HL-60 (cell line): ENCODE data around the gene SYNM.

ENCODE experiments used
- DNase-seq, 2 experiments: peaks; one replicate each; pipeline ENCODE4 v3.0.0-alpha.2; 2010 to 2020; ENCODE audit warnings: low read depth in 1 of 2, low spot score in 1 of 2
- H3K27ac ChIP-seq: fragments of 250-450 bp; sonication (Bioruptor Pico); replicated peaks from 2 replicates; pipeline ENCODE4 v1.5.1; 2020; ENCODE audit warnings: mild to moderate bottlenecking, moderate library complexity
- H3K27me3 ChIP-seq: fragments of 250-450 bp; sonication (Bioruptor Pico); 2 replicates; pipeline ENCODE4 v1.5.1; 2021; ENCODE audit warnings: mild to moderate bottlenecking, moderate library complexity; ENCODE audit not compliant: insufficient read depth, poor library complexity, severe bottlenecking
- H3K4me3 ChIP-seq: replicated peaks from 2 replicates; pipeline ENCODE4 v1.5.1; 2011; ENCODE audit warnings: mild to moderate bottlenecking, control low read depth, low read length; ENCODE audit not compliant: insufficient read depth
- GABPA ChIP-seq: IDR thresholded peaks from 2 replicates; pipeline ENCODE4 v1.6.1; 2012; ENCODE audit warnings: low read depth
- POLR2AphosphoS5 ChIP-seq: IDR thresholded peaks from 2 replicates; pipeline ENCODE4 v1.6.1; 2012; ENCODE audit warnings: low read depth
- SPI1 ChIP-seq: IDR thresholded peaks from 2 replicates; pipeline ENCODE4 v1.6.1; 2012; ENCODE audit warnings: low read depth, mild to moderate bottlenecking, borderline replicate concordance
- long read RNA-seq: library from polyadenylated mRNA; unstranded; transcript quantifications from one replicate; pipeline ENCODE4 v2.0.0, GENCODE V29; 2020
- TF ChIP-seq, protein P1 (sequence below): IDR thresholded peaks from 2 replicates; pipeline ENCODE4 v1.6.1; 2012; ENCODE audit warnings: low read depth; ENCODE audit not compliant: insufficient replicate concordance
- TF ChIP-seq, protein P2 (sequence below): IDR thresholded peaks from one replicate; pipeline ENCODE4 v1.5.1; 2011; ENCODE audit warnings: low read length, control low read depth, inconsistent platforms; ENCODE audit not compliant: insufficient read depth

Gene SYNM, protein sequence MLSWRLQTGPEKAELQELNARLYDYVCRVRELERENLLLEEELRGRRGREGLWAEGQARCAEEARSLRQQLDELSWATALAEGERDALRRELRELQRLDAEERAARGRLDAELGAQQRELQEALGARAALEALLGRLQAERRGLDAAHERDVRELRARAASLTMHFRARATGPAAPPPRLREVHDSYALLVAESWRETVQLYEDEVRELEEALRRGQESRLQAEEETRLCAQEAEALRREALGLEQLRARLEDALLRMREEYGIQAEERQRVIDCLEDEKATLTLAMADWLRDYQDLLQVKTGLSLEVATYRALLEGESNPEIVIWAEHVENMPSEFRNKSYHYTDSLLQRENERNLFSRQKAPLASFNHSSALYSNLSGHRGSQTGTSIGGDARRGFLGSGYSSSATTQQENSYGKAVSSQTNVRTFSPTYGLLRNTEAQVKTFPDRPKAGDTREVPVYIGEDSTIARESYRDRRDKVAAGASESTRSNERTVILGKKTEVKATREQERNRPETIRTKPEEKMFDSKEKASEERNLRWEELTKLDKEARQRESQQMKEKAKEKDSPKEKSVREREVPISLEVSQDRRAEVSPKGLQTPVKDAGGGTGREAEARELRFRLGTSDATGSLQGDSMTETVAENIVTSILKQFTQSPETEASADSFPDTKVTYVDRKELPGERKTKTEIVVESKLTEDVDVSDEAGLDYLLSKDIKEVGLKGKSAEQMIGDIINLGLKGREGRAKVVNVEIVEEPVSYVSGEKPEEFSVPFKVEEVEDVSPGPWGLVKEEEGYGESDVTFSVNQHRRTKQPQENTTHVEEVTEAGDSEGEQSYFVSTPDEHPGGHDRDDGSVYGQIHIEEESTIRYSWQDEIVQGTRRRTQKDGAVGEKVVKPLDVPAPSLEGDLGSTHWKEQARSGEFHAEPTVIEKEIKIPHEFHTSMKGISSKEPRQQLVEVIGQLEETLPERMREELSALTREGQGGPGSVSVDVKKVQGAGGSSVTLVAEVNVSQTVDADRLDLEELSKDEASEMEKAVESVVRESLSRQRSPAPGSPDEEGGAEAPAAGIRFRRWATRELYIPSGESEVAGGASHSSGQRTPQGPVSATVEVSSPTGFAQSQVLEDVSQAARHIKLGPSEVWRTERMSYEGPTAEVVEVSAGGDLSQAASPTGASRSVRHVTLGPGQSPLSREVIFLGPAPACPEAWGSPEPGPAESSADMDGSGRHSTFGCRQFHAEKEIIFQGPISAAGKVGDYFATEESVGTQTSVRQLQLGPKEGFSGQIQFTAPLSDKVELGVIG (N-terminal part only)
- long read RNA-seq, result 0 reads

DNA sequence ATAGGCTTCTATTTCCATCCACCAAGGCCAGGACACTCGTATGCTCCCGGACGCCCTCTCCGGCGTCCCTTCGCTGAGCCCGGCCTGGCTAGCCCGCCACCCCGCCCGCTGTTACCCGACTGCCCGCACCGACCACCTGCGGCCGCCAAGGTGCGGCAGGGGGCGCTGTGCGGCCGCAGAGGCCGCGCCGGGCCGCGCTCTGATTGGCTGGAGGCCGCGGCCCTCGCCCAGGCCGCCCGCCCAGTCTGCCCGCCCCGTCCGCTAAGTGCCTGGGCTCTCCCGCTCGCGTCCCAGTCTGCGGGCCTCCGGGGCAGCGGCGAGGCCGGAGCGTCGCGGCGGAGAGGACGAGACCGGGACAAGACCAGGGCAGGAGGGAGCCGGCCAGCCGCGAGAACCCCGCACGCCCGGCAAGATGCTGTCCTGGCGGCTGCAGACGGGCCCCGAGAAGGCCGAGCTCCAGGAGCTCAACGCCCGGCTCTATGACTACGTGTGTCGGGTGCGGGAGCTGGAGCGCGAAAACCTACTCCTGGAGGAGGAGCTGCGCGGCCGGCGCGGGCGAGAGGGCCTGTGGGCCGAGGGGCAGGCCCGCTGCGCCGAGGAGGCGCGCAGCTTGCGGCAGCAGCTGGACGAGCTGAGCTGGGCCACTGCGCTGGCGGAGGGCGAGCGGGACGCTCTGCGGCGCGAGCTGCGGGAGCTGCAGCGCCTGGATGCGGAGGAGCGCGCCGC, at the start of gene SYNM:
Gene SYNM, plus strand, starts transcription at position 293 of the 726 bp plus-strand sequence. Its CDS starts 120 bp downstream, at position 413.
- TF ChIP-seq GABPA (no peak), SPI1 (no peak), POLR2AphosphoS5 (no peak)
- TF ChIP-seq, protein P1, sequence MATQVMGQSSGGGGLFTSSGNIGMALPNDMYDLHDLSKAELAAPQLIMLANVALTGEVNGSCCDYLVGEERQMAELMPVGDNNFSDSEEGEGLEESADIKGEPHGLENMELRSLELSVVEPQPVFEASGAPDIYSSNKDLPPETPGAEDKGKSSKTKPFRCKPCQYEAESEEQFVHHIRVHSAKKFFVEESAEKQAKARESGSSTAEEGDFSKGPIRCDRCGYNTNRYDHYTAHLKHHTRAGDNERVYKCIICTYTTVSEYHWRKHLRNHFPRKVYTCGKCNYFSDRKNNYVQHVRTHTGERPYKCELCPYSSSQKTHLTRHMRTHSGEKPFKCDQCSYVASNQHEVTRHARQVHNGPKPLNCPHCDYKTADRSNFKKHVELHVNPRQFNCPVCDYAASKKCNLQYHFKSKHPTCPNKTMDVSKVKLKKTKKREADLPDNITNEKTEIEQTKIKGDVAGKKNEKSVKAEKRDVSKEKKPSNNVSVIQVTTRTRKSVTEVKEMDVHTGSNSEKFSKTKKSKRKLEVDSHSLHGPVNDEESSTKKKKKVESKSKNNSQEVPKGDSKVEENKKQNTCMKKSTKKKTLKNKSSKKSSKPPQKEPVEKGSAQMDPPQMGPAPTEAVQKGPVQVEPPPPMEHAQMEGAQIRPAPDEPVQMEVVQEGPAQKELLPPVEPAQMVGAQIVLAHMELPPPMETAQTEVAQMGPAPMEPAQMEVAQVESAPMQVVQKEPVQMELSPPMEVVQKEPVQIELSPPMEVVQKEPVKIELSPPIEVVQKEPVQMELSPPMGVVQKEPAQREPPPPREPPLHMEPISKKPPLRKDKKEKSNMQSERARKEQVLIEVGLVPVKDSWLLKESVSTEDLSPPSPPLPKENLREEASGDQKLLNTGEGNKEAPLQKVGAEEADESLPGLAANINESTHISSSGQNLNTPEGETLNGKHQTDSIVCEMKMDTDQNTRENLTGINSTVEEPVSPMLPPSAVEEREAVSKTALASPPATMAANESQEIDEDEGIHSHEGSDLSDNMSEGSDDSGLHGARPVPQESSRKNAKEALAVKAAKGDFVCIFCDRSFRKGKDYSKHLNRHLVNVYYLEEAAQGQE, result no peak
- TF ChIP-seq, protein P2, sequence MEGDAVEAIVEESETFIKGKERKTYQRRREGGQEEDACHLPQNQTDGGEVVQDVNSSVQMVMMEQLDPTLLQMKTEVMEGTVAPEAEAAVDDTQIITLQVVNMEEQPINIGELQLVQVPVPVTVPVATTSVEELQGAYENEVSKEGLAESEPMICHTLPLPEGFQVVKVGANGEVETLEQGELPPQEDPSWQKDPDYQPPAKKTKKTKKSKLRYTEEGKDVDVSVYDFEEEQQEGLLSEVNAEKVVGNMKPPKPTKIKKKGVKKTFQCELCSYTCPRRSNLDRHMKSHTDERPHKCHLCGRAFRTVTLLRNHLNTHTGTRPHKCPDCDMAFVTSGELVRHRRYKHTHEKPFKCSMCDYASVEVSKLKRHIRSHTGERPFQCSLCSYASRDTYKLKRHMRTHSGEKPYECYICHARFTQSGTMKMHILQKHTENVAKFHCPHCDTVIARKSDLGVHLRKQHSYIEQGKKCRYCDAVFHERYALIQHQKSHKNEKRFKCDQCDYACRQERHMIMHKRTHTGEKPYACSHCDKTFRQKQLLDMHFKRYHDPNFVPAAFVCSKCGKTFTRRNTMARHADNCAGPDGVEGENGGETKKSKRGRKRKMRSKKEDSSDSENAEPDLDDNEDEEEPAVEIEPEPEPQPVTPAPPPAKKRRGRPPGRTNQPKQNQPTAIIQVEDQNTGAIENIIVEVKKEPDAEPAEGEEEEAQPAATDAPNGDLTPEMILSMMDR, result no peak
- Histone ChIP-seq H3K27me3 (peaks cover 42% of the 10 kb centered on the region), H3K27ac (no peak within 1 kb of the TSS), H3K4me3 (peak within 1 kb of the TSS; percentile 36)
- DNase-seq, result peak; percentile 39 to 45

DNA sequence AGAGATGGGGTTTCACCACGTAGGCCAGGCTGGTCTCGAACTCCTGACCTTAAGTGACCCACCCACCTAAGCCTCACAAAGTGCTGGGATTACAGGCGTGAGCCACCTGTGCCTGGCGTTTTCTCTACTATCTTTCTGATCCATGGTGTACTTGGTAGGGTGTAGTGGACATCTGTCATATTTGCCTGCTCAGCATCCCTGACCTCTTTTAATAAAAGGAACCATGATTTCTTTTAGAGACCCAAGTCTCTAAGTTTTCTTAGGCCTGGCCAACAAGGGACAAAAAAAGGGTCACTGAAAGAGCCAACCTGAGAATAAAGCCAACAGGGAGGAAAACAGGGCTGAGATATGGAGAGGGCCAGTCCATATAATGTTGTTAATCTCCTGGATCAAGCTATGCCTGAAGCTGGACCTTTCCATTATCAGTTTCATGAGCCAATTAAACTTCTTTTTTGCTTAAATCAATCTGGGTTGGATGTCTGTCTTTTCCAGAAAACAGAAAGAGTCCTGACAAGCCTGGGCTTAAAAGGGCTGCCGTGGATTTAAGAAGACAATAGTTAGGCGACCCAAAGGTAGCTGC, 49.2 kb upstream of the SYNM start:
- Histone ChIP-seq H3K27me3 (no peaks in the 10 kb centered on the region), H3K27ac (no peak overlapping the region), H3K4me3 (no peak overlapping the region)
- DNase-seq, result no peak
- TF ChIP-seq, protein P2, result no peak
- TF ChIP-seq, protein P1, result no peak
- TF ChIP-seq GABPA (no peak), POLR2AphosphoS5 (no peak), SPI1 (no peak)

DNA sequence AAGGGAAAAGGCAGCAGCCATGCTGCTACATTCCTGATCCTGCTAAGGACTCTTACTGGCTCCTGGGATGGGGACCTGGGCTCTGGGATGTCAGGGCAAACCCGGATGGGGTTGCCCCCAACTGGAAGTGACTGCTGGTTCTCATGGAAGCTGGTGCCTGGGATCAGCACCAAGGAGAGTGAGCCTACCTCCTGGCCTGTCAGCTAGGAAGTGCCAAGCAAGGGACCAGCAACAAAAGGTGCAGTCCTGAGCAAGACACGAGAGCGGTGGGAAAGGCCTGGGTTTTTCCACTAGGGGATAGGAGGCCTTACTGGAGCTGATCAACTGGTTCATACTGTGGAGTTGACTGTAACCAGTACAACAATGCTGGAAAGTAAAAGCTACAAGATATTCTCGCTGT, 47.9 kb upstream of the SYNM start:
- DNase-seq, result no peak
- no peak overlapping the region for H3K27ac ChIP-seq
- no peak overlapping the region for H3K4me3 ChIP-seq
- TF ChIP-seq GABPA, result no peak
- TF ChIP-seq, protein P2, result no peak
- TF ChIP-seq, protein P1, result peak; percentile 79
- TF ChIP-seq SPI1, result no peak
- no peak for TF ChIP-seq POLR2AphosphoS5
- no peaks in the 10 kb centered on the region for H3K27me3 ChIP-seq
